ENCODE results near the gene TSFM. TPM values are rescaled to one million over a fixed set of nuclear protein-coding genes. Genes with fewer than 3 reads are reported as not detected.

Gene TSFM
- total and polyA plus RNA-seq, 4 donors, result 17.1 to 40.0 (median 26.0) TPM

DNA sequence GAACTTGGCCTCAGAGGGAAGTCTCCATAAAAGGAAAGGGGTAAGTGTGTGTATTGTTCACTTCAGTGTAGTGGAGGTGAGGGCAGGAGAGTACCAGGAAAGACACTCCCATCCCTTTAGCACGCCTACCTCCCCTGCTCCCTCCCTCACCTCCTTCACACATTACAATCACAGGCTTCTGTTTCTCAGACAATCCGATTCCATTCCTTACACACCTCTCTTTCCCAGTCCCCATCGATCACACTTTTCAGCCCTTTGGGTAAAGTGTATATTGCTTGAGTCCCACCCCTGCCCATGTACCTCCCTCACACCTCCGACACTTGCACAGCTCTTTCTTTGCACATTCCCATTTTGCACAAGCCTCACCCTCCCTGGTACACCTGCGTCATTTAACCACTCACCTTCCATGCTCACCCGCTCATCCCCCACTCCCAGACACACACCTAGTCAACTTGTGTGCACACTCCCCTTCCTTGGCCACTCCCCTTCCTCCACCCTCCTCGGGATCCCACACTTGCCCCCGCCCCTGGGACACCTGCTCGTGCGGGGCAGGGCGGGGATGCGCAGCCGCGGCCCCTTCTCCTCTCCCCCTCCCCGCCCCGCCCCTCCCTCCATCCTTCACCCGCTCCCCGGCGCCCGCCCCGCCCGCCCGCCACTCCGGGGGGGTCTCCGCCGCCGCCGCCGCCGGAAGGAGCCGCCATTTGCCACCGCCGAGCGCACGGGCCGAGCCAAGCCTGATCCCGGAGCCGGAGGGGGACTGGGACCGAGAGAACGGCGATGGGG, 28.0 kb upstream of the TSFM start, which contains the start of gene MARCHF9:
MARCHF9 (plus strand) TSS at position 693 of the 783 bp plus-strand sequence. CDS start 426 bp downstream, outside the sequence.
- H3K9me3 ChIP-seq (ENCODE audit: control insufficient read depth in 4 of 4, insufficient read depth in 3 of 4, low read length in 3 of 4), result peaks cover 0 to 5% (median 0%) of the 10 kb centered on the region in 4 donors

DNA sequence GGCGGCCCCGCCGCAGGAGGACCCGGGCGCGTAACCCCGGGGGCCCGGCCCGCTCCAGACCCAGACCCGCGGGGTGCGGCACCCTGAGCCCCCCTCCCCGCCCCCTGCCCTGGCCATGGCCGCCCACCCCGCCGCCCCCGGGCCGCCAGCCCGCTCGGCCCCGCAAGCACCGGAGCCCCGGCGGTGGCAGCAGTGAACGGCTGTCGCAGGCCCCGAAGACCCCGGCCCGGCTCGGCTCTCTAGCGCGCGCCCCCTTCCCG, 27.5 kb upstream of the TSFM start:
- H3K27ac ChIP-seq (ENCODE audit: low read depth in 1 of 2, low read length in 1 of 2), result peak overlapping the region in 1 of 2 donors; percentile 73
- WGBS, 2 donors, result 0% methylated on average over 3 to 34 of the region's 34 CpGs
- no peaks in the 10 kb centered on the region for H3K27me3 ChIP-seq (ENCODE audit: control insufficient read depth in 3 of 3, insufficient read depth in 3 of 3, low read length in 2 of 3)
- TF ChIP-seq, protein P1, sequence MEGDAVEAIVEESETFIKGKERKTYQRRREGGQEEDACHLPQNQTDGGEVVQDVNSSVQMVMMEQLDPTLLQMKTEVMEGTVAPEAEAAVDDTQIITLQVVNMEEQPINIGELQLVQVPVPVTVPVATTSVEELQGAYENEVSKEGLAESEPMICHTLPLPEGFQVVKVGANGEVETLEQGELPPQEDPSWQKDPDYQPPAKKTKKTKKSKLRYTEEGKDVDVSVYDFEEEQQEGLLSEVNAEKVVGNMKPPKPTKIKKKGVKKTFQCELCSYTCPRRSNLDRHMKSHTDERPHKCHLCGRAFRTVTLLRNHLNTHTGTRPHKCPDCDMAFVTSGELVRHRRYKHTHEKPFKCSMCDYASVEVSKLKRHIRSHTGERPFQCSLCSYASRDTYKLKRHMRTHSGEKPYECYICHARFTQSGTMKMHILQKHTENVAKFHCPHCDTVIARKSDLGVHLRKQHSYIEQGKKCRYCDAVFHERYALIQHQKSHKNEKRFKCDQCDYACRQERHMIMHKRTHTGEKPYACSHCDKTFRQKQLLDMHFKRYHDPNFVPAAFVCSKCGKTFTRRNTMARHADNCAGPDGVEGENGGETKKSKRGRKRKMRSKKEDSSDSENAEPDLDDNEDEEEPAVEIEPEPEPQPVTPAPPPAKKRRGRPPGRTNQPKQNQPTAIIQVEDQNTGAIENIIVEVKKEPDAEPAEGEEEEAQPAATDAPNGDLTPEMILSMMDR (IDR thresholded peaks at IDR 0.05; ENCODE audit: control extremely low read depth, extremely low read depth), result no peak
- no peak overlapping the region for H3K9ac ChIP-seq (ENCODE audit: insufficient read depth in 1 of 2, low read length in 2 of 2)
- no peak for ATAC-seq (ENCODE audit: insufficient read depth, low FRiP score)
- DNase-seq, result no peak
- peaks cover 0 to 16% (median 11%) of the 10 kb centered on the region in 4 donors for H3K36me3 ChIP-seq (ENCODE audit: control insufficient read depth in 4 of 4, insufficient read depth in 4 of 4, low read length in 4 of 4)
- H3K4me1 ChIP-seq (ENCODE audit: control insufficient read depth in 5 of 5, insufficient read depth in 5 of 5, low read length in 5 of 5), result peaks cover 5 to 42% (median 16%) of the 10 kb centered on the region in 5 donors
- peaks cover 0 to 5% (median 0%) of the 10 kb centered on the region in 4 donors for H3K9me3 ChIP-seq (ENCODE audit: control insufficient read depth in 4 of 4, insufficient read depth in 3 of 4, low read length in 3 of 4)
- peak overlapping the region; percentile 71 for H3K4me3 ChIP-seq

More for the DNA sequence above, 28.0 kb upstream of the TSFM start, which contains the start of gene MARCHF9:
- Histone ChIP-seq H3K4me1 (ENCODE audit: control insufficient read depth in 5 of 5, insufficient read depth in 5 of 5, low read length in 5 of 5) (peaks cover 5 to 42% (median 16%) of the 10 kb centered on the region in 5 donors), H3K27me3 (ENCODE audit: control insufficient read depth in 3 of 3, insufficient read depth in 3 of 3, low read length in 2 of 3) (no peaks in the 10 kb centered on the region), H3K36me3 (ENCODE audit: control insufficient read depth in 4 of 4, insufficient read depth in 4 of 4, low read length in 4 of 4) (peaks cover 0 to 19% (median 11%) of the 10 kb centered on the region in 4 donors), H3K27ac (ENCODE audit: low read depth in 1 of 2, low read length in 1 of 2) (peak within 1 kb of the TSS in 1 of 2 donors; percentile 74), H3K4me3 (peak within 1 kb of the TSS; percentile 71), H3K9ac (ENCODE audit: insufficient read depth in 1 of 2, low read length in 2 of 2) (peak within 1 kb of the TSS; percentile 18 to 47)
- ATAC-seq (ENCODE audit: insufficient read depth, low FRiP score) (no peak), DNase-seq (peak in 2 of 3 donors; percentile 64 to 78)
- 1 to 3% methylated on average over 14 to 41 of the region's 41 CpGs for WGBS, 2 donors
- TF ChIP-seq, protein P1 (IDR thresholded peaks at IDR 0.05; ENCODE audit: control extremely low read depth, extremely low read depth), result no peak

DNA sequence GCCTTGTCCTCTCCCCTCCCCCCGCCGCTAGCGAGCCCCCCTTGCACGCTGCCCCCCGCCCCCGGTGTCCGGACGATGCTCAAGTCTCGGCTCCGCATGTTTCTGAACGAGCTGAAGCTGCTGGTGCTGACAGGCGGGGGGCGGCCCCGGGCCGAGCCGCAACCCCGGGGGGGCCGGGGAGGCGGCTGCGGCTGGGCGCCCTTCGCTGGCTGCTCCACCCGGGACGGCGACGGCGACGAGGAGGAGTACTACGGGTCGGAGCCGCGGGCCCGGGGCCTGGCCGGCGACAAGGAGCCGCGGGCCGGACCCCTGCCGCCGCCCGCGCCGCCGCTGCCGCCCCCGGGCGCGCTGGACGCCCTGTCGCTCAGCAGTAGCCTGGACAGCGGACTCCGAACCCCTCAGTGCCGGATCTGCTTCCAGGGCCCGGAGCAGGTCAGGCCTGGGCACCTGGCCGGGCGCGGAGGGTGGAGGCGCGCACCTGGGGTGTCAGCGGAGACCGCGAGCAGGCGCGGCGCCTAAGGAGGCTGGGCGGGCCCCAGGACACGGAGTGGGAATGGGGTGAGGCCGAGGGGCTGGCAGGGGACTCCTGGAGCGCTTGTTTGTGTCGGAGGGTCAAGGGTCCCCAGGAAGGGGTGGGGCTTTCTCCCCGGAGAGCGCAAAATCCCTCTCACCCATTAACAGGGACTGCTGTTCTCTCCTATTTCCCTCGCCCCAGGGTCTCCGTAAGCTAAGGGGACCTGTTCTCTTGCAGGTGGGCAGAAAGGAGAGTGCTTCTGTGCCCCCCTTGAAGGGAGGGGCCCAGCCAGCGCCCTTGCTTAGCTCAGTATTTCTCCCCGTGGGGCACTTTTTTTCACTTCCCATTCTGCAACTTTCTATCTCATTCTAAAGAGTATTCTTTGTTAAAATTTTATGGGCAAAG, 26.9 kb upstream of the TSFM start:
- ATAC-seq (ENCODE audit: insufficient read depth, low FRiP score) (no peak), DNase-seq (peak in 1 of 3 donors; percentile 46)
- Histone ChIP-seq H3K27ac (ENCODE audit: low read depth in 1 of 2, low read length in 1 of 2) (peak overlapping the region in 1 of 2 donors; percentile 74), H3K9me3 (ENCODE audit: control insufficient read depth in 4 of 4, insufficient read depth in 3 of 4, low read length in 3 of 4) (peaks cover 0 to 5% (median 0%) of the 10 kb centered on the region in 4 donors), H3K9ac (ENCODE audit: insufficient read depth in 1 of 2, low read length in 2 of 2) (peak overlapping the region; percentile 18 to 19), H3K27me3 (ENCODE audit: control insufficient read depth in 3 of 3, insufficient read depth in 3 of 3, low read length in 2 of 3) (no peaks in the 10 kb centered on the region), H3K36me3 (ENCODE audit: control insufficient read depth in 4 of 4, insufficient read depth in 4 of 4, low read length in 4 of 4) (peaks cover 0 to 12% (median 5%) of the 10 kb centered on the region in 4 donors), H3K4me1 (ENCODE audit: control insufficient read depth in 5 of 5, insufficient read depth in 5 of 5, low read length in 5 of 5) (peaks cover 5 to 39% (median 15%) of the 10 kb centered on the region in 5 donors), H3K4me3 (peak overlapping the region; percentile 71)
- TF ChIP-seq, protein P1 (IDR thresholded peaks at IDR 0.05; ENCODE audit: control extremely low read depth, extremely low read depth), result no peak
- WGBS, 2 donors, result 1% methylated on average over 41 to 76 of the region's 76 CpGs

Data from lung (tissue), 12 donors.